Neural progenitor cell (in vitro differentiated cells): ENCODE results near the gene TBC1D17.

Experiments used
- CTCF ChIP-seq: fragments of 200-600 bp; sonication (generic); IDR thresholded peaks from 2 replicates; pipeline ENCODE4 v1.5.1; 2017; ENCODE audit warnings: antibody characterized with exemption, mild to moderate bottlenecking
- EZH2 ChIP-seq: fragments of 200-600 bp; sonication (generic); IDR thresholded peaks from 2 replicates; pipeline ENCODE4 v1.6.1; 2017; ENCODE audit warnings: antibody characterized with exemption, mild to moderate bottlenecking, moderate library complexity
- EZH2phosphoT487 ChIP-seq: fragments of 200-600 bp; sonication (generic); IDR thresholded peaks from 2 replicates; pipeline ENCODE4 v1.6.1; 2017; ENCODE audit warnings: antibody characterized with exemption

DNA sequence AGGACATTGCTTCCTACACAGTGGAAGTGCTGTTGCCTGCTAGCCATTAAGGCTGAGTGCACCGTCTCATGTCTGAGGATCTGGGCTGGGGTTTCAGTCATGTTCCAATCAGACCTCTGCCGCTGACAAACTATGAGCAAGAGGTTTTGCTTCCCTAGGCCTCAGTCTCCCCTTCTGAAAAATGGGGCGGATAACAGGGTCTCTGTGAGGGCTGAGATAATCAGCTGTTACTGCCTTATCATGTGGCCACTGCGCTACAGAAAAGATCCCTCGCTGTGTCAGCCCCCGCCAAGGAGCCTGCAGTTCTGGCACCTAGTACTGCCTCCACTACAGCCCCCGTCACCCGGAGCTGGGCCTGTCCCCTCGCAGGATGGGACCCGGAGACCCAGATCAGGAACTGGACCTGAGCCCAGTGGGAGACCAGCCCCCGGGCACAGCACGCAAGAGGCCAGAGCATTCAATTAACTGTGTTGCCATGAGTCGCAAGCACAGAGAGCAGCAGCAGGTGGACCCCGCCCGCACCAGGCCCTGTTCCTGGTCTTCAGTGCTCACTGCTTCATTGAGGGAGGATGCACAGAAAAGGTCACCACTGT, 7.1 kb upstream of the TBC1D17 start:
- TF ChIP-seq EZH2 (no peak), CTCF (no peak), EZH2phosphoT487 (no peak)
